HG03460 (cell line): Measurements from ENCODE around the gene REG1B.

ENCODE experiments used
- ATAC-seq: cut with Tn5 transposase; IDR thresholded peaks from one replicate; pipeline ENCODE4 v1.9.1; 2021; ENCODE audit not compliant: unreplicated experiment

The REG1B gene, protein sequence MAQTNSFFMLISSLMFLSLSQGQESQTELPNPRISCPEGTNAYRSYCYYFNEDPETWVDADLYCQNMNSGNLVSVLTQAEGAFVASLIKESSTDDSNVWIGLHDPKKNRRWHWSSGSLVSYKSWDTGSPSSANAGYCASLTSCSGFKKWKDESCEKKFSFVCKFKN

GRCh38 chr2:79087785-79088364, at the start of gene REG1B:
Gene REG1B (minus strand): TSS chr2:79087993. CDS start chr2:79087612, 381 bp downstream.
- ATAC-seq, result no peak

- ATAC-seq, result no peak
These were observed 43.9 kb upstream of the REG1B start for GRCh38 chr2:79131687-79132086.

- ATAC-seq, result no peak
These were observed 42.0 kb upstream of the REG1B start for GRCh38 chr2:79129804-79130203.

DNA sequence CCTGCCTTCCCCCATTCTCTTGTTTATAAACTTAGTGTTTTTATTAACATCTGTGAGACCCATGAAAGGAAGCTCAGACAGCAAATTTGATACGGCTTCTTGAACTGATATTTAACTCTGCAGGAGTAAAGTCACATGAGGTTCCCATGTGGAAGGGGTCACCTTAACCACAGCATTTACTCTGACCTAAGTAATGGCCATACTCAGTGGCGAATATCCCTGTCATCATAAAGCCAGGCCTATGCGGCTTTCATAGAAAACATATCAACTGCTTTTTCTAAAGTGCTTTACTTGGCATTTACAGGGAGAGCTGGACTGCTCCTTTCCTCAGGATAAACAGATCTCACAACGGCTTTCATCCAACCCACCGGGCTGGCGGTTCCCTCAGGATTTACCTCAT, 41.5 kb upstream of the REG1B start:
- no peak for ATAC-seq

DNA sequence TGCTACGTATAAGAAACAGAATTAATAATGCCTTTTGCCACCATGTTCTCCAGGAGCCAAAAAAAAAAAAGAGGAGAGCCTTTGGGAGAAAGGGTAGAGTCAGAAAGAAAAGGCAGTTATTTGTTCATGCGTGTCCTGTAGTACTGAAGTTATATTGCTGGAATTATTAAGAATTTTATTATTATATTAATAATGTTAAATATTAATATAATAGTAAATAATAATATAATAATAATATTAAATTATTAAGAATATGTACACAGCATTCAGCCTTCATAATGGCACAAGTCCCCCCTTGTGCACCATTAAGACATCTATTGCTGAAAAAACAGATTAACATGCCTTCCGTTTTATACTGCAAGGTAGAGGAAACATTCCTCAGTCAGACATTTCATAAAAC, 40.6 kb upstream of the REG1B start:
- no peak for ATAC-seq

- ATAC-seq, result no peak
These were observed 37.9 kb upstream of the REG1B start for GRCh38 chr2:79125721-79125985.

DNA sequence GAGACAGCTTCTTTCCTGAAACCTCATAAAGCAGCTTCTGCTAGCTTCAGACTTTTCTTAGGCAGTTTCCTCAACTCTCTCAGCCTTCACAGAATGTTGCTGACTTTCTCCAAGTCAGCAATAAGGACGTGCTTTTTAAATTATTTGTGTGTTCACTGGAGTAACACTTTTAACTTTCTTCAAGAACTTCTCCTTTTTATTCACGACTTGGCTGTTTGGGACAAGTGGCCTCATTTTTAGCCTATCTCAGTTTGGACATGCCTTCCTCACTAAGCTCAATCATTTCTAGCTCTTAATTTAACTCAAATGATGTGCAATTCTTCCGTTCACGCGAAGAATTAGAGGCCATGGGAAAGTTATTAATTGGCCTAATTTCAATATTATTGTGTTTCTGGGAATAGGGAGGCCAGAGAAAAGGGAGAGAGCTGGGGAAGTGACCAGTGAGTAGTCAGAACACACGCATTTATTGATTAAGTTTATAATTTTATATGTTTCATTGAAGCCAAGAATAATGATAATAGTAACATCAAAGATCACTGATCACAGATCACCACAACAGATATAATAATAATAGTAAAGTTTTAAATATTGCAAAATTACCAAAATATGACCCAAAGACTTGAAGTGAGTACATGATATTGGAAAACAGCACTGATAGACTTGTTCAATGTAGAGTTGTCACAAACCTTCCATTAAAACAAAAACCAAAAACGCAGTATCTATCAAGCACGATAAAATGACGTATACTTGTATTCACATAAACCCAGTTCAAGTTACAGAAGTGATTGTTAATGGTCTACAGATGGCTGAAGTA, 37.3 kb upstream of the REG1B start:
- no peak for ATAC-seq

DNA sequence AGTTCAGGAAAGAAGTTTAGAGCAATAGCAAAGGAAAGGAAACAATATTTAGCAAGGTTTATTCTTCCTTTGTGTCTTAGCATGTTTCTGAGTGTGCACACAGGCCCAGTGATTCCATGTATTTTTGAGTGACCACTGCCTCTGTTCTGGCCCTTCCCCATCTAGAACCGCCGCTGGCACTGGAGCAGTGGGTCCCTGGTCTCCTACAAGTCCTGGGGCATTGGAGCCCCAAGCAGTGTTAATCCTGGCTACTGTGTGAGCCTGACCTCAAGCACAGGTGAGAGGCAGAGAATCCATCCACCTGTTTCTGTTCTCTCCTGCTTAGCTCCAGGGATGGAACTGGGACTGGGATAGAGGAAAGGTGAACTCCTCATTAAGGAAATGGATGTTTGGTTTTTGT, 34.9 kb upstream of the REG1B start:
- ATAC-seq, result no peak

- ATAC-seq, result no peak
These were observed 32.5 kb upstream of the REG1B start, which contains the start of gene REG1A for GRCh38 chr2:79120194-79120713. Gene REG1A (plus strand): TSS chr2:79120488. CDS start chr2:79120862, 374 bp downstream.

DNA sequence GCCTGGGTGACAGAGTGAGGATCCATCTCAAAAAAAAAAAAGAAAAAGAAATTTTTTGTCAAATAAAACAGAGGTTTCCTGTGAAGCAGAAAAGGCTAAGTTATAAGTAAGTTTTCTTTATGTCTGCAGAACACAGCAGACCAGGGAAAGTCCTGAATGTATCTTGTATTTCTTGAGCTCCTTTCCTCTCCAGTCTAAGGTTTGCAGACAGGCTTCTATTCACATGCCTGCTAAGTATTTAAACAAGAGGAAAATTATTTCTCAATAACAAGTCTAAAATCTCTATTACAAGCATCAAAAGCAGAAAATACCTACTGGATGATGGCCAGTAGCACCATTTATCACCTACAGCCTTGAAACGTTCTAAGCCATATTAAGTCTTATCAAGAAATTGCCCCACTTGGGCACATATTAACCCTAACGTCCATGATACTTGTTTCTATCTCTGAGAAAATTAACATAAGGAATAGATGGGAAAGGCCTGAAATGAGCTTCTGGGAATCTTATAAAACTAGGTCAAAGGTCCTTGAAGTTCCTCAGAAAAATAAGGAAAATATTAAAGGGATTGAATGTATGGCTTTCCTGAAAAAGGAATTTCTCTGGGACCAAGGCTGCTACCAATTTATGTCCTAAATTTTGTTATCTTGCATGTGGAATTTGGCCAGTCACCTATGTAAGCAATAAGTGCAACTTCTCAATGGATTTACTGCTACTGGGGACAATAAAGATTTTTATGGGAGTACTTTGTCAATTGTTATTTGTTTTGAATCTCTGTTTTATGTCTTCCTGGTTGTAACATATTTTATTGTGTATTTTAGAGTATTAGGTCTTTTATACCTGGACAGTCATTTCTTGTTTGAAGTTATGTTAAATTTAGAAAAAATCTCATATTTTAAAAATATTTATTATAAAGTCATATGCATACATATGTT, 29.5 kb upstream of the REG1B start:
- no peak for ATAC-seq

DNA sequence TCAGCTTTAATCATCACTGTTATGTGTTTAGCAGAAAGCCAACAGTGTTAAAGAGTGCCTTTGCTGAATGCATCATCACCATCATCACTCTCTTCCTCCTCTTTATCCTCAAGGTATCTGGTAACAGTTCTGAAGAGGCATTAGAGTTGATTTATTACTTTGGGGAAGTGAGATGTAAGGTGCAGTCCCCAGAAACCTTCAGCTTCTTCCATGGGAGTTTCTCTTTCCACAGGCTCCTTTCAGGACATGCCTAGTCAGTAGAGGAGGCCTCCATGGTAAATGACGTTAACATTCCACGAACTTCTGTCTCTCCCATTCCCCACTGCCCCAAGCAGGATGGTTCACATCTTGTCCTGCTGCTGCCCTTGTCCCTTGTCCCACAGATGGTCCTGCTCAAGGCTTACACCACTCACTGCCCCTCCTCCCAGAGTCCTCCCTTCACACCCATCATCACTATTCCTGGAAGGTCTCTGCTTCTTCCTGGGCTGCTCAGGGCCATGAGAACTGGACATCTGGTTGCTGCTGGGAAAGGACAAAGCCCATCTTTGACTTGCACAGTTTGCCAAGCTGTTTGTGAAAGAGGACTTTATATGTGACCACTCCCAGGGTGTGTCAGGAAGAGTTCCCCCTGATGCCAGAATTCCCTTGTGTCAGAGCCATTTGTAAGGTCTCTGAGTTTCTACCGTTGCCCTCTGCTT, 27.2 kb upstream of the REG1B start:
- ATAC-seq, result no peak

- ATAC-seq, result no peak
These were observed 24.5 kb upstream of the REG1B start for GRCh38 chr2:79112269-79112668.

GRCh38 chr2:79105259-79105658, 17.5 kb upstream of the REG1B start:
- no peak for ATAC-seq

GRCh38 chr2:79103214-79103613, 15.4 kb upstream of the REG1B start:
- ATAC-seq, result no peak

DNA sequence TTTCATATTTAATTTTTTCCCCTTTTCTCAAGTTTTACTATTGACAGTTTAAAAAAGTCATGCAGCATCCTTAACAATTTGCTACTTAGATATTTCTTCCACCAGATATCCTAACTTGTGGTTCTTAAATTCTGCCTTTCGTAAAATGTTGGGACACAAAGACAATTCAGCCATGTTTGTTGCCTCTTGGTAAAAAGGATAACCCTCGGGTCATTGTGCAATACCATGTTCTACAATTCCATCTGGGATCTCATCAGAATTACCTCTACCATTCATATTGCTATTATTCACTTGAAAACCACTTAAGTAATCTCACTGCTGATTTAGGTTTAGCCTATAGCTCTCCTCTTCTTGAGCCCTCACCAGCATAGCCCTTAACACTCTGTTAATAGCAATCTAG, 13.2 kb upstream of the REG1B start:
- ATAC-seq, result no peak

DNA sequence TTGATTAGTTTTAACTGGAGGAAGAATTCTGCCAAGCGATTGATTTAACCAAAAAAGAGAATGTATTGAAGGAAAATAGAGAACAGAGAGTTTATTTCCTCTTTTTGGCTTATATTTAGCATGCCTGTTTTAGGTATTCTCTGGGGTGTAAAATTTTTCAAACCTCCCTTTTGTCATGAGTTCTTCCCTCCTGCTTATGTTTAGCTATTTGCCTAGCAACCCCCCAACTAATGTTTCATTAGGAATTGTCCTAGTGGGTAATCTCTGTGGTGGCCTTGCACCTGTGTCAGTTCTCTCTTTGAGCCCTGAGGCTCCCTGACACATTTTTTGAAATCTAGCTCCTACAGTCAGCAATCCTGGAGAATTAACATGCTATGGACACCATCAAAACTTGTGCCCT, 12.5 kb upstream of the REG1B start:
- ATAC-seq, result no peak

GRCh38 chr2:79099140-79099686, 11.4 kb upstream of the REG1B start:
- no peak for ATAC-seq

DNA sequence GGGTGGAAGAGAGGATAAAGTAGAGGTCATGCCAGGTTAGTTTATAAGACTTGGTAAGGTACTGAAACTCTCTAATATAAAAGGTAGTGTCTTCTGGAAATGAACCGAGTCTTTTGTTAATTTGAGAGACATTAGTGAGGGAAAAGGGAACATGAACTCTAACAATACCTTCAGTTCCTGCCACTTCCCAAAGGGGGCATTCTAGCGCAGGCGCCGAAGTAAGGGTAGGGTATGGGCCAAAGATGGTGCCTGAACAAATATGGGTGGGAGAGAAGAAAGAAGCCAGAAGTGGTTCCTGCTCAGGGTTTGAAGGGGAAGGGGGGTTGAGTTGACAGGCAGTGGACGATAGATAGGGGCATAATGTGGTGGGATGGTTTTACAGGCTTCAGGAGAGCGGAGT, 10.1 kb upstream of the REG1B start:
- ATAC-seq, result no peak

- ATAC-seq, result no peak
These were observed 2.9 kb upstream of the REG1B start for GRCh38 chr2:79090693-79091092.

- ATAC-seq, result no peak
These were observed 1.5 kb downstream of the REG1B start for GRCh38 chr2:79086255-79086654.
